K562 (cell line): ENCODE measurements around the gene TRAPPC5. TPM values are rescaled to one million over a fixed set of nuclear protein-coding genes. Genes with fewer than 3 reads are reported as not detected.

ENCODE experiments used
- FOXO4 ChIP-seq: fragments of 450-650 bp; formaldehyde crosslinking; IDR thresholded peaks from 2 replicates; pipeline ENCODE4 v1.4.0; 2020; ENCODE audit warnings: mild to moderate bottlenecking, moderate library complexity
- IRF1 ChIP-seq: sonication (generic); formaldehyde crosslinking; IDR thresholded peaks from 2 replicates; pipeline ENCODE4 v1.8.0; 2022; ENCODE audit warnings: missing genetic modification reagents, mild to moderate bottlenecking, borderline replicate concordance
- LCOR ChIP-seq: sonication (generic); formaldehyde crosslinking; IDR thresholded peaks from 2 replicates; pipeline ENCODE4 v1.8.0; 2022; ENCODE audit warnings: mild to moderate bottlenecking, missing genetic modification reagents
- MED1 ChIP-seq: sonication (generic); formaldehyde crosslinking; IDR thresholded peaks from 2 replicates; pipeline ENCODE4 v1.8.1; 2023; ENCODE audit warnings: missing genetic modification reagents, borderline replicate concordance
- SMAD2 ChIP-seq: fragments of 150-350 bp; IDR thresholded peaks from 2 replicates; pipeline ENCODE4 v1.6.1; 2014; ENCODE audit warnings: low read depth, mild to moderate bottlenecking, low read length
- TSC22D4 ChIP-seq: fragments of 450-650 bp; IDR thresholded peaks from 2 replicates; pipeline ENCODE4 v1.6.1; 2016; ENCODE audit warnings: missing genetic modification characterization, missing biosample characterization, control low read depth
- ZBED1 ChIP-seq: IDR thresholded peaks from 2 replicates; pipeline ENCODE4 v1.6.1; 2014
- ZBTB43 ChIP-seq: sonication (generic); formaldehyde crosslinking; IDR thresholded peaks from 2 replicates; pipeline ENCODE4 v1.8.0; 2023; ENCODE audit warnings: mild to moderate bottlenecking, missing genetic modification reagents
- ZMIZ1 ChIP-seq, 2 experiments: fragments of 150-350 bp in 1 of 2; IDR thresholded peaks; 2 replicates each; pipeline ENCODE4 v1.6.1; 2012 to 2016; ENCODE audit warnings: low read depth in 2 of 2, low read length in 2 of 2, mild to moderate bottlenecking in 1 of 2, moderate library complexity in 1 of 2
- polyA plus RNA-seq, 8 experiments: library from polyadenylated mRNA; depleted of rRNA in 4 of 8; stranded (reverse) in 5 of 8; unstranded in 3 of 8; fragments of >200 nt; fragmentation: Nextera tagmentation in 2 of 8; fragmentation: Illumina TruSeq in 1 of 8; extraction: Ambion mirVana in 2 of 8; extraction: Trizol in 1 of 8; gene quantifications; 2 replicates each; pipeline versions ENCODE4 v1.2.1 to v1.2.3, GENCODE V29; 2011 to 2014; ENCODE audit warnings: inconsistent platforms in 1 of 8, missing spikeins in 1 of 8
- total RNA-seq, 7 experiments: library from RNA; depleted of rRNA in 6 of 7; stranded (reverse); fragments of >200 nt in 6 of 7; fragmentation: Illumina TruSeq in 2 of 7; extraction: Trizol in 2 of 7; gene quantifications; 2 replicates each; pipeline versions ENCODE4 v1.2.1 to v1.2.3, GENCODE V29; 2011 to 2021; ENCODE audit warnings: low replicate concordance in 1 of 7

TRAPPC5 gene
- total and polyA plus RNA-seq, 9 of the 15 experiments (the other 6 are each of a cell fraction or from before 2014, with no cell fraction given): 2.0 to 76.9 (median 29.3) TPM

- TF ChIP-seq ZMIZ1 (IDR thresholded peaks at IDR 0.05; ENCODE audit: low read depth in 2 of 2, low read length in 2 of 2) (no peak), LCOR (CRISPR knock-in tag) (no peak), FOXO4 (no peak), SMAD2 (no peak), IRF1 (CRISPR knock-in tag) (no peak), TSC22D4 (tag) (no peak), ZBTB43 (CRISPR knock-in tag) (no peak), MED1 (CRISPR knock-in tag) (no peak), ZBED1 (no peak)
Observed at GRCh38 chr19:7680606-7681339, at the start of gene TRAPPC5 (continued).
